Brain pericyte (primary cell): ENCODE measurements around the gene PCSK1N.
"Not testable (repeated sequence)": the region's sequence is repeated elsewhere in the genome, so short reads cannot be mapped to it uniquely, and the experiment has no call there.

Experiments
- DNase-seq: peaks from one replicate; pipeline ENCODE4 v3.0.0-alpha.2; 2012; ENCODE audit warnings: low read depth, low spot score

Gene PCSK1N

GRCh38 chrX:48823053-48823452, 12.4 kb downstream of the PCSK1N start:
- no peak for DNase-seq

- DNase-seq, result not testable (repeated sequence)
These were observed 16.0 kb downstream of the PCSK1N start for GRCh38 chrX:48819394-48819793.

- DNase-seq, result no peak
These were observed 16.5 kb downstream of the PCSK1N start for GRCh38 chrX:48818866-48819265.

DNA sequence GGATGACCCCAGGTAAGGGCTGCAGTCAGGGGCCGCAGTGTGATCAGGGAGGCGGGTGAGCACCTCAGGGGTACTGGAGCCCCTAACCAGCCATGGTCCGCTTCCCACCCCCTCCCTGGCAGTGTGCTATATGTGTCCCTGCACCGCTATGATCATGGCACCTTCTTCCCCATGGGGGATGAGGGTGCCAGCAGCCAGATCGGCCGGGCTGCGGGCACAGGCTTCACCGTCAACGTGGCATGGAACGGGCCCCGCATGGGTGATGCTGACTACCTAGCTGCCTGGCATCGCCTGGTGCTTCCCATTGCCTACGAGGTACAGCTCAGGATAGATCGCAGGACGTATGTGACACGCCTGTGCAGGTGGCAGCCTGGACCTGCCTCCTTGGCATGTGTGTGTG, 17.3 kb downstream of the PCSK1N start:
- no peak for DNase-seq

DNA sequence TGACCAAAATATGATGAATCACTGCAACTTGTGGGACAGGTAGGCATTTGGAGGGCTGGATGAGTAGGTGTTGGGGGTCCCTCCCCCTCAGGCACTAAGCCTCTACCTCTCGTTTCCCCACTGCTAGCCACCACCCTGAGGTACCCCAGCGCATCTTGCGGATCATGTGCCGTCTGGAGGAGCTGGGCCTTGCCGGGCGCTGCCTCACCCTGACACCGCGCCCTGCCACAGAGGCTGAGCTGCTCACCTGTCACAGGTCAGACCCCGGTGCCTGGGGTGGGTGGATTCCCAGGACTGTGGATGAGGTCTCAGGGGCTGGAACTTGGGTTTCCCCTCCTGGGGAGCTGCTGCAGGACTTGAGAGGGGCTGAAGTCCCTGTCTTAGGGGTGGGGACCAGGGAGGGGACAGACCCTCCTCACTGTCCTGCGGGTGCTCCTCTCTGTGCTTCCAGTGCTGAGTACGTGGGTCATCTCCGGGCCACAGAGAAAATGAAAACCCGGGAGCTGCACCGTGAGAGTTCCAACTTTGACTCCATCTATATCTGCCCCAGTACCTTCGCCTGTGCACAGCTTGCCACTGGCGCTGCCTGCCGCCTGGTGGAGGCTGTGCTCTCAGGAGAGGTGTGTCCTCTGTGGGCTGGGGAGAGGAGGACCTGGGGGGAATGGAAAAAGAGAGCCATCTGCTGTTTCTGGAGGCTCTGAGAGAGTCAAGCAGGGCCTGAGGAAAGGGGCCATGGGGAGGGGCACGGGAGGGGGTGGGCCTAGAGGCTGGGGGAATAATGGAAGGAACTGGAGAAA, 19.2 kb downstream of the PCSK1N start:
- DNase-seq, result no peak

- DNase-seq, result no peak
These were observed 20.1 kb downstream of the PCSK1N start for GRCh38 chrX:48815266-48815665.

DNA sequence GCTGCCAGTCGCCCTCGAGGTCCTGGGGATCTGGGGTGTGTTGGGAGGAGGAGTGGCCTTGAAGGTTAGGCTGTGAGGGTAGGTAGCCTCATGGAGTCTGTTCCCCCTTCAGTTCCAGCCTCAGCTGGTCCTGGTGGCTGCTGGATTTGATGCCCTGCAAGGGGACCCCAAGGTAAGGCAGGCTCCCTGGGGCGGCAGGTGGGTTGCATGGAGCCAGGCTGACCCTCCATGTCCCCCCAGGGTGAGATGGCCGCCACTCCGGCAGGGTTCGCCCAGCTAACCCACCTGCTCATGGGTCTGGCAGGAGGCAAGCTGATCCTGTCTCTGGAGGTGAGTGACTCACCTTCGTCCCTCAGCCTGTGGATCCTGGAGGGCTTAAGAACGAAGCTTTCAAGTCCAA, 20.7 kb downstream of the PCSK1N start:
- no peak for DNase-seq

GRCh38 chrX:48813644-48814043, 21.8 kb downstream of the PCSK1N start:
- no peak for DNase-seq

- no peak for DNase-seq
These were observed 29.3 kb downstream of the PCSK1N start for GRCh38 chrX:48806081-48806480.

DNA sequence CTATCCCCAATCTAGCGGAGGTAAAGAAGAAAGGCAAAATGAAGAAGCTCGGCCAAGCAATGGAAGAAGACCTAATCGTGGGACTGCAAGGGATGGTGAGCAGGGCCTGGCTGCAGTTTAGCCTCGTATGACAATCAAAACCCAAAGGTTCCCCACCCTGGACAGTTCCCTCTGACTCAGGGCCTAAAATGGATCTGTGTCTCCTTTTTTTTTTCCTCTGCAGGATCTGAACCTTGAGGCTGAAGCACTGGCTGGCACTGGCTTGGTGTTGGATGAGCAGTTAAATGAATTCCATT, 32.6 kb downstream of the PCSK1N start:
- no peak for DNase-seq

DNA sequence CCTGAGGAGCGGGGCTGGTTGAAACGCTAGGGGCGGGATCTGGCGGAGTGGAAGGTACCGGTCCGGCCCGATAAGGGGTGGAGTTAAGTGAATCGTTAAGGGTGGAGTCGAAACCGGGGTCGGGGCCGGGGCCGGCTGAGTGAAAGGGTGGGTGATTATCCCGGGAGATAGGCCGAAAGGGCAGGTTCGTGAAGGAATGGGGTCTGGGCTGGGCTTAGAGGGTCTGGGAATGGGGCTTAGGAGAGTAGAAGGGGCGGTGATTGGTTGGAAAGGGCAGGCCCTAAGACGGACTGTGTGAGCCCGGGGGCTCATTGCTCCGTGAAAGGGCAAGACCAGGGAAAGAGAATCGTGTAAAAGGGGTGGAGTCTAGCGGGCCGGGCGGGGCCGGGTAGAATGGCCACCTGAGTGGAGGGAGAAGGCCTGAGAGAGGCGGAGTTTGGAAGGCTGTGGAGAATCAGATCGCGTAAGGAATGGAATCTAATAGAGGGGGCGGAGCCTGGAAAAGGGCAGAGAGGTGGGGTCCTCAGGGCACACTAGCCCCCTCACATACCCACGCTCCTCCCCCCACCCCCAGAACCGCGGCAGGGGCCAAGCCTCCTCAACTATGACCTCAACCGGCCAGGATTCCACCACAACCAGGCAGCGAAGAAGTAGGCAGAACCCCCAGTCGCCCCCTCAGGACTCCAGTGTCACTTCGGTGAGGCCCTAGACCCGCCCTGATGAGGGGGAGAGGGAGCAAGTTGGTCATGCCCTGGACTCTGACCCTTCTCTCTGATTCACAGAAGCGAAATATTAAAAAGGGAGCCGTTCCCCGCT, 33.1 kb downstream of the PCSK1N start:
- peak; percentile 40 for DNase-seq

DNA sequence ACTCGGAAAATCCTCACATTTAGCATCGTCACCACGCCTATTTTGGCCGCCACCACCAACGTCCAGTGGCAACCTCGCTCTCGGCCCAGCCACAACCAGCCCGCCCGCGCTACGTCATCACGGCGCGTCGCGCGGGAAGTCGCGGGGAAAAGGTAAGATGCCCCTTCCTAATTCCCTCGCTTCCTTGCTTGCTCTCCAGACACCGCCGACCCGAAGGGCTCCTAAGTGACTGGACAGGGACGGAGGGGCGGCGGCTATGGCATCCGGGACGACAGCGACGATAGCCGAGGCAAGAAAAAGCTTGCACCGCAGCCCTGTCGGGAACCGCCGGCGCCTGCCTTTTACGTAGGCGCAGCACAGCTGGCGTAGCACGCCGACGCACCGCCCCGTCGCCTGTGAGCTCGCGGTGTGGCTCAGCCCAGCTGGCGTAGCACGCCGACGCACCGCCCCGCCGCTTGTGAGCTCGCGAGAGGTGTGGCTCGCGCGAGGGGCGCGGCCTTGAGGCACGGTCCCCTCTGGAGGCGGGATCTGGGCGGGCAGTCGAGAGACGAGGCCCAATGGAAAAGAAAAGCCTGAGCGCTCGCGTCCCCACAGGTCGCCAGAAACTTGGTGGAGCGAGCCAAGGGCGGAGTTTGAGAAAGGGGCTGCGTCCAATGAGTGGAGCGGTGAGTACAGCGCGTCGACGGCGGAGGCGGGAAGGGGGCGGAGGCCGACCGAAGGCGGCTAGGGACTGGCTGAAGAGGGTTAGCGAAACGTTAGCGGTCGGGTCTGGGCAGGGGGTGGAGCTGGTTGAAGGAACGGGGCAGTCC, 33.9 kb downstream of the PCSK1N start, which contains the start of gene HDAC6:
Gene HDAC6, plus strand, starts transcription at position 788 of the 809 bp plus-strand sequence. CDS start 626 bp downstream, outside the sequence.
- DNase-seq, result peak; percentile 99

- DNase-seq, result no peak
These were observed 34.7 kb downstream of the PCSK1N start for GRCh38 chrX:48800574-48801279.

DNA sequence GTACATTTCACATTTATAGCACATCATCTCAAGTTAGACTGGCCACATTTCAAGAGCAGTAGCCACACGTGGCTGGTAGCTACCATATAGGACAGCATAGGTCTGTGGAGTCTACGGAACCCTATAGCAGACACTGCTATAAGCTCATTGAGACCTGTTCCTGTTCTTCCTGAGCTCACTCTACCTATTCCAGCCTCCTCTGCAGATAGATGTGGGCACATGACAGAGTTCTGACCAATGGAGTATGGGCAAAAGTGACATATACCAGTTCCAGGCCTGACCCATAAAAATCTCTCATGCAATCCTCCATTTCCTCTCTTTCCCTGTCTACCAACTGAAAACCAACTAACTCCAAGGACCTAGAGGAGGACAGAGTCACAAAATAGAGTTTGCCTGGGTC, 37.1 kb downstream of the PCSK1N start:
- DNase-seq, result no peak

DNA sequence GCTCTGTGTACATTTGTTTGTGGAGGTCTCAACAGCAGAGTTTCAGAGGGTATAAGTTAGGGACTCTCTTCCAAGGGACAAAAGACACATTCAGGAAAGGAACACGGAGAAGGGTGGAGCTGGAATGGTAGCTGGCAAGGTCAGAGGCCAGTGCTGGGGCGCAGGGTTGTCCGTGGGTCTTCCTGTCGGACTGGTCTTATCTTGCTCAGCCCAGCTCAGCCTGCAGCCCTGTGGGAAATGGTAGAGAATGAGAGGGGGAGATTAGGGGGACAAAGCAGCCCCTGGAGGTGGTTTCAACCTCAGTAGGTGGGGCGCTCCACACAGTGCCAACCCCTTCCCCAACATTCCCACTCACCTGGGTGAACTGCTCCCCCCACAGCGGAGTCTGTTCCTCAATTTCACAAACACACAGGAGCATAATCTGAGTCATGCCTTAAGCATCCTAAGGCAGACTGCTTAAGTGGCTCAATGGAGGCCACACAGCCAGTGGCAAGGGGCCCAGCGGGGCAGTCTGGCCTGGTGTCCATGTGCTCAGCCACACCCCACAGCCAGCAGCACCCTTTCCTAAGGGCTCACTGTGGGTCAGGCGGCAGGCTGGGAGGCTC, 40.4 kb downstream of the PCSK1N start:
- DNase-seq, result no peak

GRCh38 chrX:48794340-48794910, 41.0 kb downstream of the PCSK1N start:
- DNase-seq, result no peak

GRCh38 chrX:48793935-48794334, 41.5 kb downstream of the PCSK1N start:
- no peak for DNase-seq

GRCh38 chrX:48792219-48792618, 43.2 kb downstream of the PCSK1N start:
- DNase-seq, result no peak

- DNase-seq, result no peak
These were observed 44.2 kb downstream of the PCSK1N start for GRCh38 chrX:48791063-48791820.

DNA sequence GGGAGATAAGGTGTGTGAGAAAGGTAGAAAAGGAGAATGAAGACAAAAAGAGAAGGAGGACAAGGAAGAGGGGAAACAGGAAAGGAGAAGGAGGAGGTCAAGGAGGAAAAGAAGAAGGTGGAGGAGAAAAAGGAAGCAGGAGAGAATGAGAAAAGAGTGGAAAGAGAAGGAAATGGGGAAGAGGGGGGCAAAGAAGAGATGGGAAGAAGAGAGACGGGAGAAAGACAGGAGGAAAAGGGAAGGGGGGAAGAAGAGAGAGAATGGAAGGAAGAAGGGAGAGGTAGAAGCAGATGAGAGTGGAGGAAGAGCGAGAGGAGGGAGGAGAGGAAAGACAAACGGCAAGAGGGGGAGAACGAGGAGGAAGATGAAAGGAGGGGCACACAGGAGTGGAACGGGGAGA, 44.9 kb downstream of the PCSK1N start:
- DNase-seq, result no peak
